Measurements from ENCODE around the gene OTULIN. TPM values are rescaled to one million over a fixed set of nuclear protein-coding genes. Genes with fewer than 3 reads are reported as not detected.
A peak's percentile ranks its signal among the peaks of the same experiment; 100 is the strongest.

Gene OTULIN
- total and polyA plus RNA-seq, 2 of the 8 experiments (the other 6 are each of a cell fraction or from before 2014, with no cell fraction given): 5.2 to 34.8 TPM

DNA sequence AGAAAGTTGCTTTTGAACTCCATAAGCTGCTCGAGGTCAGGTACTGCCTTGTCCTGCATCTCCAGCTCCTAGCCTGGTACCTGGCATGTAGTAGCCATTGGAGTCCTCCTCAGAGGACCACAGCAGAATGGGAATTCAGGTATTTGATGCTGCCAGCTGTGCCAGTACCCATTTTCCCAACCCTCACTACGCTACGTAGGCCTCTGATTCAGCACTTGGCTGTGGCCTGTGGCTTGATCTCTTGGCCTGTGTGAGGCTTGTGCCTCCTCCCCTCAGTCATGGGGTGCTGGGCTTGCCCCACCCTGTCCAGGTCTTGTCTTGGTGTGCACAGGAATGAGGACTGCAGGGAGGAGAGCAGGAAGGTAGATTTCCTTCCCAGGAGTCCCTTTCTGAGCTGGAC, 11.8 kb downstream of the OTULIN start:
- Histone ChIP-seq H2BK120ac (replicated peaks; ENCODE audit: low read depth, low read length) (no peak overlapping the region), H3K9me3 (ENCODE audit: insufficient read depth in 2 of 2, low read depth in 1 of 2, low read length in 1 of 2) (no peaks in the 10 kb centered on the region), H2BK20ac (ENCODE audit: low read length) (0 out of 2 replicates have a peak overlapping the region, but pooled peaks have one; percentile 6), H3K4me1 (replicated peaks in 1 of 4; ENCODE audit: control insufficient read depth in 3 of 4, insufficient read depth in 4 of 4, low read length in 3 of 4) (peaks cover 3 to 14% (median 7%) of the 10 kb centered on the region in 4 experiments; a peak in 5 of 7 replicates), H2BK12ac (ENCODE audit: low read depth, low read length) (no peak overlapping the region), H3K36me3 (ENCODE audit: control insufficient read depth in 2 of 4, insufficient read depth in 4 of 4, low read length in 3 of 4) (peaks cover 0 to 7% (median 3%) of the 10 kb centered on the region in 4 experiments; a peak in 4 of 8 replicates), H3K4me2 (ENCODE audit: insufficient read depth in 1 of 2, low read depth in 2 of 2, low read length in 2 of 2) (no peak overlapping the region), H3K4ac (replicated peaks; ENCODE audit: insufficient read length, low read depth, low read length) (no peak overlapping the region), H3K18ac (ENCODE audit: extremely low read depth, low read length) (no peak overlapping the region), H3K23ac (ENCODE audit: insufficient read length) (no peak overlapping the region), H2BK15ac (ENCODE audit: low read length) (peak overlapping the region; percentile 0; the same call in 1 of the 2 replicates), H3K56ac (replicated peaks; ENCODE audit: insufficient read length, low read depth, low read length) (no peak overlapping the region), H3K9ac (replicated peaks in 1 of 4; ENCODE audit: extremely low read depth in 1 of 4, low read depth in 3 of 4, low read length in 3 of 4) (no peak overlapping the region), H3K14ac (ENCODE audit: insufficient read length) (no peak overlapping the region), H4K5ac (ENCODE audit: insufficient read length, low read depth, low read length) (no peak overlapping the region), H3K27me3 (replicated peaks in 1 of 4; ENCODE audit: control insufficient read depth in 3 of 4, extremely low read depth in 1 of 4, insufficient read depth in 3 of 4, low read length in 3 of 4) (no peaks in the 10 kb centered on the region), H2BK5ac (ENCODE audit: low read depth, low read length) (0 out of 2 replicates have a peak overlapping the region, but pooled peaks have one; percentile 36), H3K4me3 (ENCODE audit: extremely low read depth in 1 of 4, insufficient read depth in 2 of 4, low read depth in 3 of 4, low read length in 4 of 4) (no peak overlapping the region), H3K27ac (ENCODE audit: low read depth, low read length) (no peak overlapping the region), H4K91ac (replicated peaks; ENCODE audit: insufficient read length, low read length) (no peak overlapping the region), H4K8ac (ENCODE audit: extremely low read depth, insufficient read depth, low read length) (no peak overlapping the region; the same call in 1 of the 2 replicates), H2AK5ac (ENCODE audit: low read depth, low read length) (no peak overlapping the region), H3K23me2 (ENCODE audit: low read depth, low read length) (no peaks in the 10 kb centered on the region), H3K79me1 (ENCODE audit: low read depth, low read length) (peaks cover 11% of the 10 kb centered on the region; the same call in 1 of the 2 replicates), H2AFZ (ENCODE audit: low read length) (no peak overlapping the region), H3K79me2 (ENCODE audit: control insufficient read depth in 1 of 2, insufficient read depth in 2 of 2, low read length in 2 of 2) (peaks cover 0 to 48% of the 10 kb centered on the region in 2 experiments; a peak in 3 of 4 replicates), H4K20me1 (replicated peaks in 1 of 2; ENCODE audit: control insufficient read depth in 1 of 2, insufficient read depth in 2 of 2, low read length in 2 of 2) (peaks cover 1 to 4% of the 10 kb centered on the region in 2 experiments)
- ChIA-PET CTCF (ENCODE audit: partially characterized antibody) (interaction anchor here (0.7 to 2.0 kb wide), 3 partner anchors 9 to 186 kb away, joined by 3 to 12 read pairs (median 3); no protein-coding TSS in a partner anchor), POLR2A (ENCODE audit: partially characterized antibody) (no interaction called here)
- FAIRE-seq (no peak), DNase-seq (ENCODE audit: low read depth in 1 of 2, low spot score in 2 of 2) (no peak)
- 93% methylated on average over 3 of the region's 3 CpGs; no CpG with 5 or more reads in 1 of the 2 experiments for WGBS, 2 experiments (ENCODE audit: extremely low coverage in 1 of 2, insufficient coverage in 1 of 2, insufficient read length in 1 of 2, insufficient replicate concordance in 2 of 2, low coverage in 1 of 2, low lambda C conversion rate in 2 of 2, missing lambda C conversion rate in 1 of 2)
- TF ChIP-seq HDAC6 (IDR thresholded peaks at IDR 0.05; ENCODE audit: low read depth, low read length): no peak
- TF ChIP-seq, protein P1, sequence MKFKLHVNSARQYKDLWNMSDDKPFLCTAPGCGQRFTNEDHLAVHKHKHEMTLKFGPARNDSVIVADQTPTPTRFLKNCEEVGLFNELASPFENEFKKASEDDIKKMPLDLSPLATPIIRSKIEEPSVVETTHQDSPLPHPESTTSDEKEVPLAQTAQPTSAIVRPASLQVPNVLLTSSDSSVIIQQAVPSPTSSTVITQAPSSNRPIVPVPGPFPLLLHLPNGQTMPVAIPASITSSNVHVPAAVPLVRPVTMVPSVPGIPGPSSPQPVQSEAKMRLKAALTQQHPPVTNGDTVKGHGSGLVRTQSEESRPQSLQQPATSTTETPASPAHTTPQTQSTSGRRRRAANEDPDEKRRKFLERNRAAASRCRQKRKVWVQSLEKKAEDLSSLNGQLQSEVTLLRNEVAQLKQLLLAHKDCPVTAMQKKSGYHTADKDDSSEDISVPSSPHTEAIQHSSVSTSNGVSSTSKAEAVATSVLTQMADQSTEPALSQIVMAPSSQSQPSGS (IDR thresholded peaks at IDR 0.05; ENCODE audit: low read length): no peak
- no peak for TF ChIP-seq TEAD4 (IDR thresholded peaks at IDR 0.05; ENCODE audit: low read depth, low read length)
- no peak for TF ChIP-seq KDM4A (IDR thresholded peaks at IDR 0.05; ENCODE audit: low read depth, low read length, severe bottlenecking)
- no peak for TF ChIP-seq SP2 (IDR thresholded peaks at IDR 0.05; ENCODE audit: low read length)
- TF ChIP-seq RNF2 (IDR thresholded peaks at IDR 0.05; ENCODE audit: borderline replicate concordance, low read depth, low read length, missing control alignments, poor library complexity, severe bottlenecking): no peak
- TF ChIP-seq ZNF274 (IDR thresholded peaks at IDR 0.05; ENCODE audit: borderline replicate concordance, extremely low read depth, low read length): no peak
- TF ChIP-seq SUZ12 (IDR thresholded peaks at IDR 0.05; ENCODE audit: low read length): no peak
- no peak for TF ChIP-seq JUN (IDR thresholded peaks at IDR 0.05; ENCODE audit: low read depth, low read length)
- TF ChIP-seq EZH2 (IDR thresholded peaks at IDR 0.05; ENCODE audit: low read depth, low read length, severe bottlenecking): no peak
- no peak for TF ChIP-seq FOSL1 (IDR thresholded peaks at IDR 0.05; ENCODE audit: insufficient read depth, low read depth, low read length)
